OCI-LY3 (cell line): ENCODE data around the gene NCKAP5.

ENCODE experiments used
- H2AFZ ChIP-seq: fragments of 200-600, 300-600 bp; shearing (Covaris generic); 2 replicates; pipeline ENCODE4 v1.6.0; 2014; ENCODE audit warnings: antibody characterized with exemption, low read depth, low read length
- H3K27ac ChIP-seq: fragments of 200-600, 300-600 bp; sonication (generic); 2 replicates; pipeline ENCODE4 v1.5.1; 2014; ENCODE audit warnings: mild to moderate bottlenecking, low read length, moderate library complexity, mixed read lengths
- H3K27me3 ChIP-seq: fragments of 200-600, 300-600 bp; sonication (generic); 2 replicates; pipeline ENCODE4 v1.6.1; 2014; ENCODE audit warnings: low read depth, low read length, mixed read lengths
- H3K36me3 ChIP-seq: fragments of 200-600, 300-600 bp; sonication (generic); replicated peaks from 2 replicates; pipeline ENCODE3; 2014; ENCODE audit warnings: low read depth, low read length, mixed read lengths
- H3K4me1 ChIP-seq: fragments of 300-600, 200-600 bp; sonication (generic); 2 replicates; pipeline ENCODE4 v1.6.1; 2014; ENCODE audit warnings: low read length, mixed read lengths
- H3K4me2 ChIP-seq: fragments of 200-600, 300-600 bp; sonication (generic); 2 replicates; pipeline ENCODE4 v1.6.1; 2014; ENCODE audit warnings: low read length, mixed read lengths
- H3K4me3 ChIP-seq: fragments of 300-600, 200-600 bp; sonication (generic); 2 replicates; pipeline ENCODE4 v1.5.1; 2014; ENCODE audit warnings: antibody characterized with exemption, mild to moderate bottlenecking, low read length, moderate library complexity
- H3K79me2 ChIP-seq: fragments of 300-600, 200-600 bp; shearing (Covaris generic); 2 replicates; pipeline ENCODE4 v1.6.1; 2014; ENCODE audit warnings: mild to moderate bottlenecking, low read length, mixed read lengths
- H3K9ac ChIP-seq: fragments of 300-600, 200-600 bp; shearing (Covaris generic); 2 replicates; pipeline ENCODE4 v1.6.0; 2014; ENCODE audit warnings: mild to moderate bottlenecking, low read length, moderate library complexity
- H3K9me3 ChIP-seq: fragments of 200-600, 300-600 bp; shearing (Covaris generic); 2 replicates; pipeline ENCODE4 v1.6.1; 2014; ENCODE audit warnings: low read length, mixed read lengths; ENCODE audit not compliant: insufficient read depth
- H4K20me1 ChIP-seq: fragments of 200-600, 300-600 bp; sonication (generic); 2 replicates; pipeline ENCODE4 v1.6.1; 2016; ENCODE audit warnings: low read length, mixed read lengths; ENCODE audit not compliant: insufficient read depth
- EZH2phosphoT487 ChIP-seq: fragments of 200-600 bp; shearing (Covaris generic); IDR thresholded peaks from 2 replicates; pipeline ENCODE4 v1.6.1; 2018; ENCODE audit warnings: antibody characterized with exemption, mixed run types, low read depth
- TF ChIP-seq, protein P1 (sequence below): fragments of 200-600, 300-600 bp; sonication (generic); IDR thresholded peaks from 2 replicates; pipeline ENCODE4 v1.5.1; 2014; ENCODE audit warnings: antibody characterized with exemption, low read length, low read depth

NCKAP5 gene

DNA sequence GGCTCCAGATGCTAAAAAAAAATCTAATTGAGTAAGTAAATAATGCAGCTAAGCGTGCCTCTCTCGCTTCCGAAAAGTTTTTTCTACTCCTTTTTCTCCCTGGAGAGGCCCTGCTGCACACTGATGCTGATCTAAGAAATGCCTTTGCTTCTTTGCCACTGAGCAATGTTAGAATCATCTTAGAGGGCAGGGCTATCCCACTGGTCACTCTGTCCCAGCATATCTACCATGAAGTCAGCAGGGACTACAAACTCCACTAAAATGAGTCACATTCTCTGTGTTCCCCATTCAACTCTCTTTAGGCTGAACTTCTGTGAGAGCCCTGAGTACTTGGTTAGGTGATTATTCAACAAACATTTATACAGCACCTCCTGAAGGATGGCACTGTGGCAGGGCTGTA, 770.7 kb downstream of the NCKAP5 start:
- Histone ChIP-seq H3K27me3 (no peaks in the 10 kb centered on the region), H3K4me2 (no peak overlapping the region), H3K27ac (no peak overlapping the region), H2AFZ (no peak overlapping the region), H3K4me1 (peaks cover 6% of the 10 kb centered on the region; the same call in 1 of the 2 replicates), H3K9ac (no peak overlapping the region), H3K79me2 (no peaks in the 10 kb centered on the region), H3K4me3 (no peak overlapping the region), H3K9me3 (no peaks in the 10 kb centered on the region), H4K20me1 (no peaks in the 10 kb centered on the region), H3K36me3 (no peaks in the 10 kb centered on the region)
- no peak for TF ChIP-seq EZH2phosphoT487
- TF ChIP-seq, protein P1, sequence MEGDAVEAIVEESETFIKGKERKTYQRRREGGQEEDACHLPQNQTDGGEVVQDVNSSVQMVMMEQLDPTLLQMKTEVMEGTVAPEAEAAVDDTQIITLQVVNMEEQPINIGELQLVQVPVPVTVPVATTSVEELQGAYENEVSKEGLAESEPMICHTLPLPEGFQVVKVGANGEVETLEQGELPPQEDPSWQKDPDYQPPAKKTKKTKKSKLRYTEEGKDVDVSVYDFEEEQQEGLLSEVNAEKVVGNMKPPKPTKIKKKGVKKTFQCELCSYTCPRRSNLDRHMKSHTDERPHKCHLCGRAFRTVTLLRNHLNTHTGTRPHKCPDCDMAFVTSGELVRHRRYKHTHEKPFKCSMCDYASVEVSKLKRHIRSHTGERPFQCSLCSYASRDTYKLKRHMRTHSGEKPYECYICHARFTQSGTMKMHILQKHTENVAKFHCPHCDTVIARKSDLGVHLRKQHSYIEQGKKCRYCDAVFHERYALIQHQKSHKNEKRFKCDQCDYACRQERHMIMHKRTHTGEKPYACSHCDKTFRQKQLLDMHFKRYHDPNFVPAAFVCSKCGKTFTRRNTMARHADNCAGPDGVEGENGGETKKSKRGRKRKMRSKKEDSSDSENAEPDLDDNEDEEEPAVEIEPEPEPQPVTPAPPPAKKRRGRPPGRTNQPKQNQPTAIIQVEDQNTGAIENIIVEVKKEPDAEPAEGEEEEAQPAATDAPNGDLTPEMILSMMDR, result no peak

DNA sequence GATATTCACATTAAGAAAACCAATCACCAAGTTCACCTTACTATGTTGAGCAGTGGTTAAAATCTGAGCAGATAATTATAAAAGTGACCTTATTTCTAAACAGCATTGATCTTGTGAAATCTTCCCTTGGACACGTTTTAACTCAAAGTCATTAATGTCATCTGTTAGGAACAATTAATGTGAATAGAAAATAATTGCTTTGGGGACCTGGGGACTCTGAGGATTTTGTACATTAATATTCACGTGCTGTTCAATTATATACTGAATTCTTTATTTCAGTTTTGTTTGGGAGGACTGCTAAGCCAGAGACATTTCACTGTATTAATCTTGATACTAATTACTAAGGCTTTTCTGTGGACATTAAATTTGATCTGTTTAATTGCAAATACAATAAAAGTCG, 771.2 kb downstream of the NCKAP5 start:
- no peak overlapping the region for H3K4me2 ChIP-seq
- H4K20me1 ChIP-seq, result no peaks in the 10 kb centered on the region
- H2AFZ ChIP-seq, result no peak overlapping the region
- H3K79me2 ChIP-seq, result no peaks in the 10 kb centered on the region
- H3K27me3 ChIP-seq, result no peaks in the 10 kb centered on the region
- H3K36me3 ChIP-seq, result no peaks in the 10 kb centered on the region
- no peak for TF ChIP-seq EZH2phosphoT487
- TF ChIP-seq, protein P1, result no peak
- H3K27ac ChIP-seq, result no peak overlapping the region
- H3K4me1 ChIP-seq, result peaks cover 1% of the 10 kb centered on the region; the same call in 1 of the 2 replicates
- no peak overlapping the region for H3K9ac ChIP-seq
- H3K9me3 ChIP-seq, result no peaks in the 10 kb centered on the region
- no peak overlapping the region for H3K4me3 ChIP-seq

DNA sequence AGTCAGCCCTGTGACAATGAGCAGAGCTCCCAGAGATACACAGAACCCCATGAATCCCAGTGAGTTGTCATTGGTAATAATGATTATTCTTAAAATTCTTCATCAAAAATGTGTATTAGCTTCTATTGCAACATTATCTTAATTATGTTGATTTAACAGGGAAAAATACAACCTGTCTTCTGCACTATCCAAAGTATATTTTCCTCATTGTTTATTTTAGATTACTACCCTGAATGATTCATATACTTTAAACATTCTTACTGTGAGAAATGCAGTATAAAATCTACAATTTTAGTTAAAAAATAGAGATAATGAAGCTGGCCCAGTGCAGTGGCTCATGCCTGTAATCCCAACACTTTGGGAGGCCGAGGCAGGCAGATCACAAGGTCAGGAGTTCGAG, 773.0 kb downstream of the NCKAP5 start:
- no peaks in the 10 kb centered on the region for H3K36me3 ChIP-seq
- H3K4me3 ChIP-seq, result no peak overlapping the region
- H3K9ac ChIP-seq, result no peak overlapping the region
- TF ChIP-seq EZH2phosphoT487, result no peak
- TF ChIP-seq, protein P1, result no peak
- no peak overlapping the region for H3K4me2 ChIP-seq
- no peak overlapping the region for H3K27ac ChIP-seq
- H3K27me3 ChIP-seq, result no peaks in the 10 kb centered on the region
- H2AFZ ChIP-seq, result no peak overlapping the region
- no peaks in the 10 kb centered on the region for H3K9me3 ChIP-seq
- no peaks in the 10 kb centered on the region for H3K79me2 ChIP-seq
- no peaks in the 10 kb centered on the region for H4K20me1 ChIP-seq
- no peaks in the 10 kb centered on the region for H3K4me1 ChIP-seq

GRCh38 chr2:132793532-132793931, 774.7 kb downstream of the NCKAP5 start:
- Histone ChIP-seq H3K4me2 (no peak overlapping the region), H3K36me3 (no peaks in the 10 kb centered on the region), H3K9me3 (no peaks in the 10 kb centered on the region), H2AFZ (no peak overlapping the region), H4K20me1 (no peaks in the 10 kb centered on the region), H3K4me1 (no peaks in the 10 kb centered on the region), H3K79me2 (no peaks in the 10 kb centered on the region), H3K9ac (no peak overlapping the region), H3K27me3 (no peaks in the 10 kb centered on the region; the same call in 1 of the 2 replicates), H3K27ac (no peak overlapping the region), H3K4me3 (no peak overlapping the region)
- no peak for TF ChIP-seq EZH2phosphoT487
- TF ChIP-seq, protein P1, result no peak
